HG03469 (cell line): Measurements from ENCODE around the gene TOP2B.

Experiments used
- ATAC-seq: cut with Tn5 transposase; IDR thresholded peaks from one replicate; pipeline ENCODE4 v1.9.1; 2021; ENCODE audit warnings: mild to moderate bottlenecking, moderate library complexity, moderate number of reproducible peaks; ENCODE audit not compliant: unreplicated experiment

Gene TOP2B

GRCh38 chr3:25619382-25619781 is 45.3 kb downstream of the TOP2B start:
- ATAC-seq, result no peak

- no peak for ATAC-seq
Measured at GRCh38 chr3:25618028-25618427, 46.7 kb downstream of the TOP2B start.

- ATAC-seq, result no peak
Measured at GRCh38 chr3:25611193-25611592, 53.5 kb downstream of the TOP2B start.

- ATAC-seq, result no peak
Measured at GRCh38 chr3:25610779-25611178, 53.9 kb downstream of the TOP2B start.

- no peak for ATAC-seq
Measured at GRCh38 chr3:25610167-25610566, 54.5 kb downstream of the TOP2B start.

- no peak for ATAC-seq
Measured at GRCh38 chr3:25604107-25604805, 60.5 kb downstream of the TOP2B start.

GRCh38 chr3:25603703-25604102 is 61.0 kb downstream of the TOP2B start:
- ATAC-seq, result no peak

- no peak for ATAC-seq
Measured at GRCh38 chr3:25597535-25598101, 67.1 kb downstream of the TOP2B start.

GRCh38 chr3:25594007-25594502 is 70.7 kb downstream of the TOP2B start:
- no peak for ATAC-seq

GRCh38 chr3:25593001-25593400 is 71.7 kb downstream of the TOP2B start:
- no peak for ATAC-seq

GRCh38 chr3:25592510-25592968 is 72.2 kb downstream of the TOP2B start:
- no peak for ATAC-seq

GRCh38 chr3:25589783-25590258 is 74.9 kb downstream of the TOP2B start:
- no peak for ATAC-seq

GRCh38 chr3:25589104-25589782 is 75.5 kb downstream of the TOP2B start:
- ATAC-seq, result no peak

- ATAC-seq, result no peak
Measured at GRCh38 chr3:25588441-25589103, 76.1 kb downstream of the TOP2B start.

GRCh38 chr3:25587975-25588374 is 76.7 kb downstream of the TOP2B start:
- no peak for ATAC-seq

GRCh38 chr3:25587526-25587925 is 77.2 kb downstream of the TOP2B start:
- ATAC-seq, result no peak

GRCh38 chr3:25587094-25587493 is 77.6 kb downstream of the TOP2B start:
- ATAC-seq, result no peak

- ATAC-seq, result no peak
Measured at GRCh38 chr3:25586553-25586952, 78.2 kb downstream of the TOP2B start.

- no peak for ATAC-seq
Measured at GRCh38 chr3:25586167-25586505, 78.6 kb downstream of the TOP2B start.

GRCh38 chr3:25585361-25586166 is 79.1 kb downstream of the TOP2B start:
- ATAC-seq, result no peak
